Right lobe of liver (tissue), 6 donors: Measurements from ENCODE around the gene GNB1L. TPM values are rescaled to one million over a fixed set of nuclear protein-coding genes. Genes with fewer than 3 reads are reported as not detected.

ENCODE experiments used
- ATAC-seq, 4 donors: fragments of 200-7000 bp; cut with Tn5 transposase; one replicate each; pipeline ENCODE4 v1.9.1; 2020; ENCODE audit warnings: mild to moderate bottlenecking in 4 of 4, moderate library complexity in 4 of 4
- DNase-seq, 3 donors: peaks; one replicate each; pipeline ENCODE4 v3.0.0-alpha.2; 2020
- H3K27ac ChIP-seq, 3 donors: fragments of 200-600 bp; one replicate each; pipeline ENCODE4 v1.8.0; 2022
- H3K27me3 ChIP-seq, 2 donors: fragments of 200-600 bp; one replicate each; pipeline ENCODE4 v1.8.0; 2022
- H3K36me3 ChIP-seq, 4 donors: fragments of 200-600 bp; sonication (generic) in 1 of 4; one replicate each; pipeline versions ENCODE4 v1.5.1 to v1.8.0; 2017 to 2022; ENCODE audit warnings: control low read depth in 1 of 4
- H3K4me1 ChIP-seq, 4 donors: fragments of 200-600 bp; sonication (generic) in 1 of 4; one replicate each; pipeline versions ENCODE4 v1.5.1 to v1.8.0; 2017 to 2022; ENCODE audit warnings: control low read depth in 1 of 4
- H3K4me3 ChIP-seq, 3 donors: fragments of 200-600 bp; one replicate each; pipeline ENCODE4 v1.8.0; 2022
- H3K9me3 ChIP-seq, 4 donors: fragments of 200-600 bp; sonication (generic) in 1 of 4; one replicate each; pipeline versions ENCODE4 v1.5.1 to v1.8.0; 2017 to 2022; ENCODE audit warnings: control low read depth in 1 of 4
- CTCF ChIP-seq, 4 donors: fragments of 200-600 bp in 3 of 4; fragments of 450-650 bp in 1 of 4; IDR thresholded peaks; one replicate each; pipeline versions ENCODE4 v1.5.1 to v1.8.0; 2016 to 2022; ENCODE audit warnings: antibody characterized with exemption in 4 of 4, mild to moderate bottlenecking in 2 of 4
- POLR2A ChIP-seq: fragments of 450-650 bp; IDR thresholded peaks from one replicate; pipeline ENCODE4 v1.6.1; 2017; ENCODE audit warnings: antibody characterized with exemption, mild to moderate bottlenecking
- WGBS: methylation state at CpG from one replicate; pipeline ENCODE4 v1.1.6; 2018; ENCODE audit warnings: low coverage, low lambda C conversion rate; ENCODE audit not compliant: insufficient coverage; ENCODE audit errors: missing lambda C conversion rate; 5-methylcytosine and 5-hydroxymethylcytosine counted together
- intact Hi-C, 2 donors: fragments of 100-400 bp; cut with DNase I; formaldehyde crosslinking; loops; one replicate each; pipeline versions ENCODE4 v1.11.2 to v1.14.1; 2022
- total RNA-seq, 6 experiments: library from RNA; depleted of rRNA in 2 of 6; stranded (reverse); fragments of >200 nt in 2 of 6; fragmentation: NEBNext Ultra II Directional in 3 of 6; extraction: Animal tissue kit (Norgen Biotek cat#: 25700) in 3 of 6; gene quantifications; one replicate each; pipeline versions ENCODE4 v1.1.0 to v1.2.4, GENCODE V29; 2016 to 2023
- donor health status: DM: no; HTN: yes; CAD: no.
- donor health status: DM: no; HTN: no; CAD: no.
- donor health status: DM: no; HTN: no; CAD: no.
- donor health status: DM: no; HTN: yes; CAD: no.
- donor health status: DM: no; HTN: yes; CAD: no.

Gene GNB1L
- total RNA-seq, 6 experiments from 2014 or later: 1.4 to 3.2 (median 2.7) TPM

DNA sequence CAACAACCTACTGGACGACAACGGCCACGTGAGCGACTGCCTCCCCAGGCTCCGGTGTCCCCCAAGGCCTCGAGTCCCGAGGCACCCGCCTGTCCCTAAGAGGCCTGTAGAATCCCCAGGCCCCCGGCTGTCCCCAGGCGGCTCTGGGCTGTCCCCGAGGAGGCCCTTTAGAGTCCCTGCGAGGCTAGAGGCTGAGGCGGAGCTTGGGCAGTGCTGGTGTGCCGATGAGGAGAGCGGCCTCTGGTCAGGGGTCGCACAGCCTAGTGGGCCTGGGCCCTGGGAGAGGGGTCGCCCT, 90.4 kb downstream of the GNB1L start:
- H3K27me3 ChIP-seq: peaks cover 0 to 12% of the 10 kb centered on the region in 2 donors
- TF ChIP-seq CTCF (IDR thresholded peaks at IDR 0.05) (no peak), POLR2A (no peak)
- H3K4me3 ChIP-seq: no peak overlapping the region
- DNase-seq: no peak
- H3K9me3 ChIP-seq: no peaks in the 10 kb centered on the region
- 40% methylated on average over 1 of the region's 17 CpGs for WGBS
- H3K36me3 ChIP-seq: no peaks in the 10 kb centered on the region
- ATAC-seq: no peak
- no peak overlapping the region for H3K27ac ChIP-seq
- intact Hi-C loops: no loop called here
- peaks cover 0 to 15% (median 0%) of the 10 kb centered on the region in 4 donors for H3K4me1 ChIP-seq

DNA sequence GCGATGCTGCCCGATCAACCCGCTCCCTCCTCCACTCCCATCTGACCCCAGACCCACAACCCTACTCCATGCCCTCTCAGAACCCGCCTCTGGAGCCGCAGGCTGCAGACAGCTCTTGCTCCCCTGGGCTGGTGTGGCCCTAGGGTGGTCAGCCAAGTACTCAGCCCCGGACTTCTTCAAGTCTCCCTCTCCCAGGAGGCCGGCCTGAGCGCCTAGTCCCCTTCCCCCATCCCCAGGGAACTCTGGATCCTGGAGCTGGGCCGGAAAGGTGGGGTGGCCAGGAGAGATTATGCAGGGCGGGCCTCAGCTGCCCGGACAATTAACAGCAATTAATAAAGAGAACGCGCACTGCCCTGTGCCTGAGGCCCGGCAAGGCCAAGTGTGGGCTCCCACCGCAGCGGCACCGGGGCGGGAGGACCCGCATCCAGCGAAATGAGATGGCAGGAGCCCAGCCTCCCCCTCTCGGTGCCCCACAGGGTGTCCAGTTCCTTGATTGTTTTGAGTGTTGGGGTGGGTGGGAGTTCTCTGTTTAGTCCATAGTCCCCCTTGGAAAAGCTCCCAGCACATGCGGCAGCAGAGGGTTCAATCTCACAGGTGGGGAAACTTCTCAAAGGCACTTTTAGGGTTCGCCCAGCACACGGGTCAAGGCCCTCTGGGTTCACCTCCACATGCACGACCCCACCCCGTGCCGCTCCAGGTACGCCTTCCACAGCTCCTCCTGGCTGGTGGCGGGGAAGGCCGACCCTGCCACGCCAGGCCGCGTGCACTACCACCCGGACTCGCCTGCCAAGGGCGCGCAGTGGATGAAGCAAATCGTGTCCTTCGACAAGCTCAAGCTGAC, 91.0 kb downstream of the GNB1L start:
- Histone ChIP-seq H3K36me3 (no peaks in the 10 kb centered on the region), H3K27ac (no peak overlapping the region), H3K9me3 (no peaks in the 10 kb centered on the region), H3K4me3 (no peak overlapping the region), H3K4me1 (peaks cover 0 to 15% (median 0%) of the 10 kb centered on the region in 4 donors), H3K27me3 (peaks cover 0 to 12% of the 10 kb centered on the region in 2 donors)
- ATAC-seq (no peak), DNase-seq (no peak)
- intact Hi-C loops: no loop called here
- 73% methylated on average over 9 of the region's 39 CpGs for WGBS
- no peak for TF ChIP-seq CTCF (IDR thresholded peaks at IDR 0.05)
- no peak for TF ChIP-seq POLR2A

DNA sequence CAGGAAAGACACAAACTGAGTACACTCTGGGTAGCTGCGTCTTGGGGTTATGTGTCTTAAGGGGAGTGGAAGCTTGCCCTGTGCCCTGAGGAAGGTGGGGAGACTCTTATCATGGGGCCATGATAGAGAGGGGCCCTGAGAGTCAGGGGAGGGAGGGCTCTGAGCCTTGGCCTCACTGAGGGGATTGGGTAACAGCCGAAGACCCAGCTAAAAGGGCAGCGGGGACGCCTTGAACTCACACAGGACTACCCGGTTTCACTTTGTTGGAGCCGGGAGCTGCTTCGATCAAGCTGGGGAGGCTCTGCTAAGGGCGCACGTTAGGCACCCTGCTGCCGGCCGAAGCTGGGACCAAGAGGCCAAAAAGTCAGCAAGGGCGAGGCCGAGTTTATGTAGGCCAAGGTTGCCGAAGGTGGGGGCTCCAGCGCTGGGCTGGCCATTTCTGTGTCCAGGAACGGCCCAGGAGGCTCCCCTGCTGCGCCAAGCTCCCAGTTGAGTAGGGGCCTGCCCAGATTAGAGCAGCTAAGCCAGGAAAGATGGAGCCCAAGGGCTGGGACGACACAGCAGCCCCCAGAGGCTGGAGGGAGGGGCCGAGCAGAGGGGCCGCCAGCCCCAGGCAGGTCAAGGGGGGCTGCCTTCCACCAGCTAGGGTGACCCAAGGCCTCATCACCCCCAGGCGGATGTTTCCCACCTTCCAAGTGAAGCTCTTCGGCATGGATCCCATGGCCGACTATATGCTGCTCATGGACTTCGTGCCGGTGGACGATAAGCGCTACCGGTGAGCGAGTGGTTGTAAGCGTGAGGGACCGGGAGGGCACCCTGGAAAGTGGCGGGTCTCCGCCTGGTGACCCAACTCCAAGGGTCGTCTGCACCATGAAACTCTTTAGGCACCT, 91.9 kb downstream of the GNB1L start:
- intact Hi-C loops: no loop called here
- no peak for DNase-seq
- Histone ChIP-seq H3K27ac (no peak overlapping the region), H3K27me3 (peaks cover 0 to 5% of the 10 kb centered on the region in 2 donors), H3K9me3 (no peaks in the 10 kb centered on the region), H3K36me3 (no peaks in the 10 kb centered on the region), H3K4me1 (peaks cover 0 to 13% (median 0%) of the 10 kb centered on the region in 4 donors), H3K4me3 (no peak overlapping the region)
- no peak for ATAC-seq
- TF ChIP-seq POLR2A (no peak), CTCF (IDR thresholded peaks at IDR 0.05) (no peak)
- WGBS: 90% methylated on average over 2 of the region's 34 CpGs

DNA sequence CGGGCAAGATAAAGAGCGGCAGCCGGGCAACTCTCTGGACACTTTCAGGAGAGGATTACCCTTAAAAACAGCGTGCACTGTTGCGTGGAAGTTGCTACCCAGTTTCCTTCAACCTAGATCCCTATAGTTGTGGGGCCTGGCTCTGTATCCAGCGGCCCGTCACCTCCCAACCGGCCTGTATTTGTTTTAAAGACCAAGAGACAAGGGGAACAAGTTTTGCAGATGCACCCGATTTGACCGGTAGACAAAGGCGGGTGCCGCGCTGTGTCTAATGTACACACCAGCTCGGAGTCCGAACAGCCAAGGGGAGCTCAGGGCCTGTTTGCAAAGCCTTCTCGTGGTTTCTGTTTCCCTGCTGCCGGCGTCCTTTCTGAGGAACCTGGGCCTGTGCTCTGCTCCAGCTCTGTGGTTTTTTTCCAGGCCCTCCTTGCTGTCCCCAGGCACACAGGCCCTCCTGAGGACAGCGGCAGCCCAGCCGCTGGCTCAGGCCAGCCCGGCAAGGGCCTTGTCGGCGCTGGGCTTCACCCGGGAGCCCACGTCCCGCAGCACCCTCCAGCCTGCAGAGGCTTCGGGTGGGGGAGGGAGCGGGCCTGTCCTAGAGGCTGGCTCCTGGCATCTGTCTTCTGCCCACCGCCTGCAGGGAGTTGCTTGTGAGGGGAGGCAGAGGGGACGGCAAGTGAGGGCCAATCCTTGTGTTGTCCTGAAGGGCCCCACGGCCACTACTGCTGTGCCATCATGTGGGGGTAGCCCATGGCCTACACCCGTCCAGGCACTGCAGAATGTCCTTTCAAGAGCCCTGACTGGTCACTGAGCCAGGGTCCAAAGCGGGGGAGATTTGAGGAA, 92.7 kb downstream of the GNB1L start:
- H3K27me3 ChIP-seq: peaks cover 0 to 2% of the 10 kb centered on the region in 2 donors
- H3K27ac ChIP-seq: no peak overlapping the region
- H3K4me1 ChIP-seq: peaks cover 0 to 5% (median 1%) of the 10 kb centered on the region in 4 donors
- TF ChIP-seq POLR2A (no peak), CTCF (IDR thresholded peaks at IDR 0.05) (no peak)
- WGBS: 75% methylated on average over 8 of the region's 33 CpGs
- intact Hi-C loops: no loop called here
- no peak overlapping the region for H3K4me3 ChIP-seq
- ATAC-seq: no peak
- no peaks in the 10 kb centered on the region for H3K9me3 ChIP-seq
- no peaks in the 10 kb centered on the region for H3K36me3 ChIP-seq
- DNase-seq: no peak
